HepG2 (cell line): Measurements from ENCODE around the gene SLX9. TPM values are rescaled to one million over a fixed set of nuclear protein-coding genes. Genes with fewer than 3 reads are reported as not detected.

Experiments used
- HMG20A ChIP-seq: IDR thresholded peaks from 2 replicates; pipeline ENCODE4 v1.6.1; 2016; ENCODE audit warnings: borderline replicate concordance
- MNT ChIP-seq: fragments of 450-650 bp; IDR thresholded peaks from 2 replicates; pipeline ENCODE4 v1.6.1; 2016
- MYC ChIP-seq: sonication (generic); formaldehyde crosslinking; IDR thresholded peaks from 2 replicates; pipeline ENCODE4 v1.9.0; 2021; ENCODE audit warnings: missing genetic modification reagents, borderline replicate concordance
- NFE2L2 ChIP-seq: fragments of 150-350 bp; IDR thresholded peaks from 2 replicates; pipeline ENCODE4 v1.6.1; 2014; ENCODE audit warnings: low read length
- NFKB2 ChIP-seq: sonication (generic); formaldehyde crosslinking; IDR thresholded peaks from 2 replicates; pipeline ENCODE4 v1.4.0; 2020; ENCODE audit warnings: missing genetic modification reagents, borderline replicate concordance
- NKX3-1 ChIP-seq: sonication (generic); formaldehyde crosslinking; IDR thresholded peaks from 2 replicates; pipeline ENCODE4 v1.5.0; 2020; ENCODE audit warnings: missing genetic modification reagents
- ONECUT2 ChIP-seq: sonication (generic); formaldehyde crosslinking; IDR thresholded peaks from 2 replicates; pipeline ENCODE4 v1.4.0; 2020; ENCODE audit warnings: missing genetic modification reagents
- PPARG ChIP-seq: conservative IDR thresholded peaks from 2 replicates; pipeline ENCODE4 v1.6.1; 2016; ENCODE audit warnings: missing biosample characterization, missing genetic modification reagents
- SMARCC2 ChIP-seq: fragments of 450-650 bp; IDR thresholded peaks from 2 replicates; pipeline ENCODE4 v1.6.1; 2017; ENCODE audit warnings: antibody characterized with exemption, mild to moderate bottlenecking
- SOX6 ChIP-seq, 2 experiments: fragments of 450-650 bp in 1 of 2; sonication (generic) in 1 of 2; formaldehyde crosslinking in 1 of 2; IDR thresholded peaks; 2 replicates each; pipeline versions ENCODE4 v1.4.0 to v1.6.1; 2017 to 2020; ENCODE audit warnings: antibody characterized with exemption in 1 of 2, mild to moderate bottlenecking in 1 of 2, missing genetic modification reagents in 1 of 2
- SRF ChIP-seq: IDR thresholded peaks from 2 replicates; pipeline ENCODE4 v1.6.1; 2011; ENCODE audit warnings: mild to moderate bottlenecking, low read depth, low read length, moderate library complexity
- TARDBP ChIP-seq: sonication (generic); formaldehyde crosslinking; IDR thresholded peaks from 2 replicates; pipeline ENCODE4 v1.8.0; 2022; ENCODE audit warnings: mild to moderate bottlenecking, missing genetic modification reagents
- TEAD2 ChIP-seq: sonication (generic); formaldehyde crosslinking; IDR thresholded peaks from 2 replicates; pipeline ENCODE4 v1.9.0; 2021; ENCODE audit warnings: missing genetic modification reagents
- TP53 ChIP-seq: sonication (generic); formaldehyde crosslinking; conservative IDR thresholded peaks from 2 replicates; pipeline ENCODE4 v1.4.0; 2020; ENCODE audit warnings: missing genetic modification reagents
- ZBTB43 ChIP-seq: sonication (generic); formaldehyde crosslinking; conservative IDR thresholded peaks from 2 replicates; pipeline ENCODE4 v1.4.0; 2020; ENCODE audit warnings: missing genetic modification reagents
- ZEB1 ChIP-seq: IDR thresholded peaks from 2 replicates; pipeline ENCODE4 v1.6.1; 2012; ENCODE audit warnings: mild to moderate bottlenecking, low read depth, inconsistent platforms; ENCODE audit not compliant: insufficient replicate concordance
- ZMYM3 ChIP-seq: sonication (generic); formaldehyde crosslinking; IDR thresholded peaks from 2 replicates; pipeline ENCODE4 v1.5.1; 2020; ENCODE audit warnings: mild to moderate bottlenecking, missing genetic modification reagents
- ZNF275 ChIP-seq: sonication (generic); formaldehyde crosslinking; IDR thresholded peaks from 2 replicates; pipeline ENCODE4 v1.8.0; 2022; ENCODE audit warnings: missing genetic modification reagents, mild to moderate bottlenecking, inconsistent platforms, borderline replicate concordance
- ZNF280B ChIP-seq: sonication (generic); formaldehyde crosslinking; IDR thresholded peaks from 2 replicates; pipeline ENCODE4 v1.5.0; 2020; ENCODE audit warnings: missing genetic modification reagents, mild to moderate bottlenecking, borderline replicate concordance
- ZNF44 ChIP-seq: sonication (generic); formaldehyde crosslinking; IDR thresholded peaks from 2 replicates; pipeline ENCODE4 v1.5.1; 2020; ENCODE audit warnings: mild to moderate bottlenecking, missing genetic modification reagents
- ZNF557 ChIP-seq: sonication (generic); formaldehyde crosslinking; IDR thresholded peaks from 2 replicates; pipeline ENCODE4 v1.4.0; 2020; ENCODE audit warnings: missing genetic modification reagents
- ZNF670 ChIP-seq: sonication (generic); formaldehyde crosslinking; IDR thresholded peaks from 2 replicates; pipeline ENCODE4 v1.8.0; 2022; ENCODE audit warnings: mild to moderate bottlenecking, missing genetic modification reagents, borderline replicate concordance
- ZNF781 ChIP-seq: sonication (generic); formaldehyde crosslinking; IDR thresholded peaks from 2 replicates; pipeline ENCODE4 v1.5.1; 2020; ENCODE audit warnings: borderline replicate concordance, mild to moderate bottlenecking, missing genetic modification reagents; ENCODE audit errors: not compliant biosample characterization
- ZSCAN31 ChIP-seq: sonication (generic); formaldehyde crosslinking; IDR thresholded peaks from 2 replicates; pipeline ENCODE4 v1.5.0; 2020; ENCODE audit warnings: low read depth, mild to moderate bottlenecking, missing genetic modification reagents
- polyA plus RNA-seq, 8 experiments: library from polyadenylated mRNA; depleted of rRNA in 3 of 8; stranded (reverse) in 7 of 8; unstranded in 1 of 8; fragments of >200 nt; fragmentation: Illumina TruSeq in 4 of 8; extraction: Trizol in 4 of 8; gene quantifications; 2 replicates each; pipeline versions ENCODE4 v1.2.1 to v1.2.3, GENCODE V29; 2011 to 2016; ENCODE audit warnings: low read depth in 4 of 8, missing spikeins in 1 of 8, mixed read lengths in 1 of 8; ENCODE audit not compliant: insufficient read depth in 1 of 8
- total RNA-seq, 5 experiments: library from RNA; depleted of rRNA; stranded (reverse); fragments of >200 nt; fragmentation: Illumina TruSeq; extraction: Trizol; gene quantifications; 2 replicates each; pipeline ENCODE4 v1.2.3, GENCODE V29; 2016; ENCODE audit warnings: low read depth in 1 of 5

SLX9 gene
- total and polyA plus RNA-seq, 2 of the 13 experiments (the other 11 are each of a cell fraction or from before 2014, with no cell fraction given) = 21.0 to 47.1 TPM

DNA sequence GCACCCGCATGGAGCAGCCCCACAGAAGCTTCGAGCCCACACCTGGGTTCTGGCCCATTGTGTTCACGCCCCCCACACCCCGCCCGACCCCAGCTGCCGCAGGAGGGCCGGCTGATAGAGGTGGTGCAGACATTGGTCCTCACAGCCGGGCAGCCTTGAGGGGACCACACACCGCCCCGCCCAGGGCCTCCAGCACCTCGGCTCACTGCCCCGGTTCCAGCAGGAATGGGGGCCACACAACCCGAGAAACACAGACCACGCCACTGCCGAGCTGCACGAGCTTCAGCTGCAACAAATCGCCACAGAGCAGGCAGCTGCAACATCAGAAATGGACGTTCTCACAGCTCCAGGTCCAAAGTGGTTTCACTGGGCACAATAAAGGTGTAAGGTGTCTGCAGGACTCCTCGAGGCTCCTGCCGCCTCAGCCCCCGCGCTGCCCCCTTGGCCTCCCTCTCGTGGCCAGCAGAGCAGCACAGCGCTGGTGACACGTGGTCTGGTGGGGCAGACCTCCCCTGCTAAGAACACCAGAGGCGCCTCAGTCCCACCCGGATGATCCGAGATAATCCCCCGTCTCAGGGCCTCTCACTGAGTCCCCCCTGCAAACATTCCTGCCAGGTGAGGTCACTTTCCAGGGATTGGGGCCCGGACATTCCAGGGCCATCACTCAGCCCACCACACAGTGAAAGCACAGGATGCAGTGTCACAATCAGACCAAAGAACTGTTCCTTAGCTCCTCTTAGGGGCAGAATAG is 72.3 kb downstream of the SLX9 start (continued):
- TF ChIP-seq ZNF44 (no peak), ZBTB43 (CRISPR knock-in tag) (0 out of 2 replicates have a peak, but pooled peaks have one; percentile 31), TP53 (0 out of 2 replicates have a peak, but pooled peaks have one; percentile 10), ZNF557 (peak; percentile 70; the same call in 1 of the 2 replicates), PPARG (CRISPR knock-in tag) (peak; percentile 48; the same call in 1 of the 2 replicates), ZNF275 (CRISPR knock-in tag) (peak; percentile 66; the same call in 1 of the 2 replicates), HMG20A (peak; percentile 83), SMARCC2 (no peak), NFKB2 (CRISPR knock-in tag) (peak; percentile 62; the same call in 1 of the 2 replicates), ZNF781 (CRISPR knock-in tag) (peak; percentile 25), NFE2L2 (no peak), TARDBP (0 out of 2 replicates have a peak, but pooled peaks have one; percentile 64), MNT (peak; percentile 31; the same call in 1 of the 2 replicates), ZNF670 (0 out of 2 replicates have a peak, but pooled peaks have one; percentile 81), ZNF280B (CRISPR knock-in tag) (0 out of 2 replicates have a peak, but pooled peaks have one; percentile 17), MYC (CRISPR knock-in tag) (peak; percentile 94), ZSCAN31 (0 out of 2 replicates have a peak, but pooled peaks have one; percentile 21), SRF (no peak), ZEB1 (peak; percentile 82), ONECUT2 (CRISPR knock-in tag) (no peak), TEAD2 (CRISPR knock-in tag) (peak; percentile 86), NKX3-1 (peak; percentile 74; the same call in 1 of the 2 replicates), ZMYM3 (CRISPR knock-in tag) (0 out of 2 replicates have a peak, but pooled peaks have one; percentile 45), SOX6 (IDR thresholded peaks at IDR 0.05) (no peak), SOX6 (CRISPR knock-in tag; IDR thresholded peaks at IDR 0.05) (peak; percentile 81)
